Hepatocyte (in vitro differentiated cells): ENCODE results near the gene FMOD. TPM values are rescaled to one million over a fixed set of nuclear protein-coding genes. Genes with fewer than 3 reads are reported as not detected.

Source experiments
- DNase-seq: peaks from one replicate; pipeline ENCODE4 v3.0.0-alpha.2; 2016; ENCODE audit warnings: low spot score
- H2AFZ ChIP-seq: fragments of 200-600 bp; sonication (generic); 2 replicates; pipeline ENCODE4 v1.6.0; 2016; ENCODE audit warnings: antibody characterized with exemption, mild to moderate bottlenecking
- H3K27ac ChIP-seq: fragments of 200-600 bp; sonication (generic); 2 replicates; pipeline ENCODE4 v1.5.1; 2016; ENCODE audit warnings: mild to moderate bottlenecking
- H3K27me3 ChIP-seq: fragments of 200-600 bp; sonication (generic); 2 replicates; pipeline ENCODE4 v1.6.1; 2016
- H3K36me3 ChIP-seq: fragments of 200-600 bp; sonication (generic); replicated peaks from 2 replicates; pipeline ENCODE4 v1.5.1; 2016; ENCODE audit warnings: low read depth; ENCODE audit not compliant: insufficient read depth
- H3K4me1 ChIP-seq: fragments of 200-600 bp; sonication (generic); 2 replicates; pipeline ENCODE4 v1.5.1; 2016; ENCODE audit warnings: mild to moderate bottlenecking, moderate library complexity; ENCODE audit not compliant: insufficient read depth
- H3K4me2 ChIP-seq: fragments of 200-600 bp; sonication (generic); 2 replicates; pipeline ENCODE4 v1.6.0; 2016
- H3K4me3 ChIP-seq: fragments of 200-600 bp; sonication (generic); 2 replicates; pipeline ENCODE4 v1.5.1; 2016; ENCODE audit warnings: mild to moderate bottlenecking
- H3K79me2 ChIP-seq: fragments of 200-600 bp; sonication (generic); 2 replicates; pipeline ENCODE4 v1.6.0; 2017; ENCODE audit warnings: mild to moderate bottlenecking
- H3K9me2 ChIP-seq: fragments of 200-600 bp; sonication (generic); replicated peaks from 2 replicates; pipeline ENCODE4 v1.6.0; 2017; ENCODE audit warnings: mild to moderate bottlenecking; ENCODE audit not compliant: insufficient read depth
- H3K9me3 ChIP-seq: fragments of 200-600 bp; sonication (generic); 2 replicates; pipeline ENCODE4 v1.5.1; 2016; ENCODE audit warnings: low read depth, mild to moderate bottlenecking
- H4K20me1 ChIP-seq: fragments of 200-600 bp; sonication (generic); 2 replicates; pipeline ENCODE4 v1.6.0; 2016; ENCODE audit warnings: mild to moderate bottlenecking; ENCODE audit not compliant: insufficient read depth, poor library complexity, severe bottlenecking
- CTCF ChIP-seq: fragments of 200-600 bp; sonication (generic); IDR thresholded peaks from 2 replicates; pipeline ENCODE4 v1.5.1; 2016; ENCODE audit warnings: antibody characterized with exemption, mild to moderate bottlenecking; ENCODE audit not compliant: poor library complexity
- EZH2 ChIP-seq: fragments of 200-600 bp; sonication (generic); IDR thresholded peaks from 2 replicates; pipeline ENCODE4 v1.6.1; 2016; ENCODE audit warnings: antibody characterized with exemption, mild to moderate bottlenecking, borderline replicate concordance
- EZH2phosphoT487 ChIP-seq: fragments of 200-600 bp; sonication (generic); IDR thresholded peaks from one replicate; pipeline ENCODE4 v1.6.1; 2018; ENCODE audit warnings: antibody characterized with exemption, mild to moderate bottlenecking, low read depth, moderate library complexity; ENCODE audit not compliant: unreplicated experiment, severe bottlenecking
- WGBS: methylation state at CpG from one replicate; pipeline ENCODE4 v1.1.6; 2016; ENCODE audit warnings: low lambda C conversion rate; ENCODE audit errors: missing lambda C conversion rate; 5-methylcytosine and 5-hydroxymethylcytosine counted together
- polyA plus RNA-seq: library from polyadenylated mRNA; unstranded; fragments of >200 nt; fragmentation: Nextera tagmentation; extraction: Ambion mirVana; gene quantifications from 2 replicates; pipeline ENCODE4 v1.2.1, GENCODE V29; 2016
- total RNA-seq: library from RNA; depleted of rRNA; stranded (reverse); fragments of >200 nt; gene quantifications from 2 replicates; pipeline ENCODE4 v1.2.3, GENCODE V29; 2014

Gene FMOD
- total RNA-seq (118 and 132 TPM in 2 replicates), polyA plus RNA-seq (125 and 161 TPM in 2 replicates)

- Histone ChIP-seq H3K9me3 (no peaks in the 10 kb centered on the region), H3K9me2 (no peaks in the 10 kb centered on the region), H2AFZ (peak within 1 kb of the TSS; percentile 16), H4K20me1 (no peaks in the 10 kb centered on the region), H3K27me3 (no peaks in the 10 kb centered on the region), H3K36me3 (no peaks in the 10 kb centered on the region), H3K27ac (peak within 1 kb of the TSS; percentile 85), H3K4me1 (peaks cover 16% of the 10 kb centered on the region), H3K79me2 (peaks cover 14% of the 10 kb centered on the region), H3K4me2 (peak within 1 kb of the TSS; percentile 65), H3K4me3 (no peak within 1 kb of the TSS)
- TF ChIP-seq CTCF = peak; percentile 8
- no peak for TF ChIP-seq EZH2
- no peak for TF ChIP-seq EZH2phosphoT487
- 27% methylated on average over 17 of the region's 17 CpGs for WGBS
- peak; percentile 86 for DNase-seq
Measured at GRCh38 chr1:203351037-203351625, at the start of gene FMOD. Gene FMOD, minus strand, starts transcription at chr1:203351122. Its CDS starts 2,852 bp downstream, at chr1:203348270.

- Histone ChIP-seq H3K9me2 (no peaks in the 10 kb centered on the region), H3K4me3 (no peak overlapping the region), H3K79me2 (no peaks in the 10 kb centered on the region), H3K4me1 (no peaks in the 10 kb centered on the region), H3K4me2 (no peak overlapping the region), H3K27me3 (no peaks in the 10 kb centered on the region), H3K9me3 (no peaks in the 10 kb centered on the region), H3K36me3 (no peaks in the 10 kb centered on the region), H3K27ac (no peak overlapping the region), H2AFZ (no peak overlapping the region), H4K20me1 (no peaks in the 10 kb centered on the region)
- no peak for DNase-seq
- no peak for TF ChIP-seq EZH2
- no peak for TF ChIP-seq CTCF
- no peak for TF ChIP-seq EZH2phosphoT487
- WGBS = 92% methylated on average over 7 of the region's 7 CpGs
Measured at GRCh38 chr1:203396595-203397194, 45.8 kb upstream of the FMOD start.

- Histone ChIP-seq H3K79me2 (no peaks in the 10 kb centered on the region), H3K4me1 (no peaks in the 10 kb centered on the region), H3K9me2 (no peaks in the 10 kb centered on the region), H3K4me2 (no peak overlapping the region), H3K9me3 (no peaks in the 10 kb centered on the region), H3K4me3 (no peak overlapping the region), H2AFZ (no peak overlapping the region), H3K36me3 (no peaks in the 10 kb centered on the region), H3K27me3 (no peaks in the 10 kb centered on the region), H4K20me1 (no peaks in the 10 kb centered on the region), H3K27ac (no peak overlapping the region)
- 85% methylated on average over 6 of the region's 6 CpGs for WGBS
- DNase-seq = no peak
- TF ChIP-seq EZH2 (no peak), EZH2phosphoT487 (no peak), CTCF (no peak)
Measured at GRCh38 chr1:203395751-203396150, 44.8 kb upstream of the FMOD start.
